HG03432 (cell line): ENCODE measurements around the gene CEACAM19.
"Not testable (repeated sequence)": the region's sequence is repeated elsewhere in the genome, so short reads cannot be mapped to it uniquely, and the experiment has no call there.

Experiments
- ATAC-seq: cut with Tn5 transposase; IDR thresholded peaks from one replicate; pipeline ENCODE4 v1.9.1; 2021; ENCODE audit warnings: mild to moderate bottlenecking, moderate library complexity; ENCODE audit not compliant: unreplicated experiment

The CEACAM19 gene

DNA sequence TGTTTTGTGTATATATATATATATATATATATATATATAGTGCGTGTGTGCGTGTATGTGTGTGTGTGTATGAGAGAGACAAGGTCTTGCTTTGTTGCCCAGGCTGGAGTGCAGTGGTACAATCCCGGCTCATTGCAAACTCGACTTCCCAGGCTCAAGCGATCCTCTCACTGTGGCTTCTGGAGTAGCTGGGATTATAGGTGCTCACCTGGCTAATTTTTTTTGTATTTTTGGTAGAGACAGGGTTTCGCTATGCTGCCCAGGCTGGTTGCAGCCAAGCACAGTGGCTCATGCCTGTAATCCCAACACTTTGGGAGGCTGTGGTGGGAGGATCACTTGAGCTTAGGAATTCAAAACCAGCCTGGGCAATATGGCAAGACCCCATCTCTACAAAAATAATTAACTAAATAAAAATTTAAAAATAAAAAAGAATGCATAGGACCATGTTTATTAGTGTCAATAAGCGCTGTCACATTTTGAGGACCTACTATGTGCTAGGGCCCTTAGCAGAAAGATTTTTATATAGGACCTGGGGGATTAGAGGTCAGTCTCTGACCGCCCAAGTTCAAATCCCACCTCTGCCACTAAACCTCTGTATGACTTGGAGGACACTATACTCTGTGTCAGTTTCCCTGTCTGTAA is 25.8 kb upstream of the CEACAM19 start:
- ATAC-seq, result no peak

- ATAC-seq, result no peak
Observed at GRCh38 chr19:44646049-44646416, 25.2 kb upstream of the CEACAM19 start.

DNA sequence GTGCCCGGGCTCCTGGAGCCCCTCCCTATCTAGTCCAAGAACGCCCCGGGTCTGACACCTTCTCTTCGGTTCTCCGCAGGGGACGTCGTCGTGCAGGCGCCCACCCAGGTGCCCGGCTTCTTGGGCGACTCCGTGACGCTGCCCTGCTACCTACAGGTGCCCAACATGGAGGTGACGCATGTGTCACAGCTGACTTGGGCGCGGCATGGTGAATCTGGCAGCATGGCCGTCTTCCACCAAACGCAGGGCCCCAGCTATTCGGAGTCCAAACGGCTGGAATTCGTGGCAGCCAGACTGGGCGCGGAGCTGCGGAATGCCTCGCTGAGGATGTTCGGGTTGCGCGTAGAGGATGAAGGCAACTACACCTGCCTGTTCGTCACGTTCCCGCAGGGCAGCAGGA is 24.1 kb upstream of the CEACAM19 start:
- ATAC-seq, result no peak

GRCh38 chr19:44648631-44649251 is 22.5 kb upstream of the CEACAM19 start:
- no peak for ATAC-seq

DNA sequence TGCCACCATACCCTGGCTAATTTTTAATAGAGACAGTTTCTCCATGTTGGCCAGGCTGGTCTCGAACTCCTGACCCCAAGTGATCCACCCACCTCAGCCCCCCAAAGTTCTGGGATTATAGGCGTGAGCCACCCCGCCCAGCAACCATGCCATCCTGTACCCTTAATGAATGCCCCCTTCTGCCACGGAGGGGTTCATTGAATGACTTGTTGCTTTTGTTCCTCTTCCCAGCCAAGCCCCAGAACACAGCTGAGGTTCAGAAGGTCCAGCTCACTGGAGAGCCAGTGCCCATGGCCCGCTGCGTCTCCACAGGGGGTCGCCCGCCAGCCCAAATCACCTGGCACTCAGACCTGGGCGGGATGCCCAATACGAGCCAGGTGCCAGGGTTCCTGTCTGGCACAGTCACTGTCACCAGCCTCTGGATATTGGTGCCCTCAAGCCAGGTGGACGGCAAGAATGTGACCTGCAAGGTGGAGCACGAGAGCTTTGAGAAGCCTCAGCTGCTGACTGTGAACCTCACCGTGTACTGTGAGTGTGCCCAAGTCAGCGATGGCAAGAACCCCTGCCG is 21.6 kb upstream of the CEACAM19 start:
- ATAC-seq, result no peak

DNA sequence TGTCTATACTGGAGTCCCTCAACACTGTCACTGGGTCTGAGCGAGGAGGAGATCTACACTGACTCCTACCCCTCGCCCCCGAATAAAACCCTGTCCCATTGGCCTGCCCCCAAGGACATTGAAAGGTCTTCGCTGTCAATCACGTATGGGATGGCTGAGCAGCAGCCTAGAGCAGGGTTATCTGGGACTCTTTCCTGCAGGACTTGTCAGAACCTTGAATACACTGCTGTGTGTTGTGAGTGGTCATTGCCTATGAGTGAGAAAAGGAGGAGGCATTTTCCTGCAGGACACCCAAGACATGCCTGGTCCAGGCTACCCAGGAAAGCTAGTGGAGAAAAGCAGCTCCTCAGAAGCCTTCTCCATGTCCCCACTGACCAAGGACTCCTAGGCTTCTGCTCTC is 17.9 kb upstream of the CEACAM19 start:
- ATAC-seq, result no peak

GRCh38 chr19:44653977-44654774 is 17.1 kb upstream of the CEACAM19 start:
- ATAC-seq, result peak; percentile 90

- no peak for ATAC-seq
Observed at GRCh38 chr19:44657211-44657921, 13.9 kb upstream of the CEACAM19 start.

- ATAC-seq, result no peak
Observed at GRCh38 chr19:44658069-44658733, 13.1 kb upstream of the CEACAM19 start.

DNA sequence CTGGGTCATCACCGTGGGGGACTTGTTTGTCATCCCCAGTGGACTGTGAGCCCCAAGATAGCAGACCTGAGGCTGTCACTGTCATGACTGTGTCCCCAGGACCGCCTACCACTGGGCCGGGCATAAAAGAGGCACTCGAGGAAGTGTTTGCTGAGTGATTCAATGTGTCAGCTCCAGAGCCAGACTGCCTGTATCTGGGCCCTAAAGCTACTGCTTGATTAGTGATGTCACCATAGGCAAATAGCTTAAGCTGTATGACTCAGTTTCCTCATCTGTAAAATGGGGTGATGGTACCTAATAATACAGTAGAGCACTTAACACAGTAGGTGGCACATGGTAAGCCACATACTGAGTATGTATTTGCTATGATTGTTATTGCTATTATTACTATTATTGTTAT is 11.2 kb upstream of the CEACAM19 start:
- ATAC-seq, result no peak

GRCh38 chr19:44661205-44661604 is 10.1 kb upstream of the CEACAM19 start:
- ATAC-seq, result no peak

- ATAC-seq, result no peak
Observed at GRCh38 chr19:44661904-44662303, 9.4 kb upstream of the CEACAM19 start.

DNA sequence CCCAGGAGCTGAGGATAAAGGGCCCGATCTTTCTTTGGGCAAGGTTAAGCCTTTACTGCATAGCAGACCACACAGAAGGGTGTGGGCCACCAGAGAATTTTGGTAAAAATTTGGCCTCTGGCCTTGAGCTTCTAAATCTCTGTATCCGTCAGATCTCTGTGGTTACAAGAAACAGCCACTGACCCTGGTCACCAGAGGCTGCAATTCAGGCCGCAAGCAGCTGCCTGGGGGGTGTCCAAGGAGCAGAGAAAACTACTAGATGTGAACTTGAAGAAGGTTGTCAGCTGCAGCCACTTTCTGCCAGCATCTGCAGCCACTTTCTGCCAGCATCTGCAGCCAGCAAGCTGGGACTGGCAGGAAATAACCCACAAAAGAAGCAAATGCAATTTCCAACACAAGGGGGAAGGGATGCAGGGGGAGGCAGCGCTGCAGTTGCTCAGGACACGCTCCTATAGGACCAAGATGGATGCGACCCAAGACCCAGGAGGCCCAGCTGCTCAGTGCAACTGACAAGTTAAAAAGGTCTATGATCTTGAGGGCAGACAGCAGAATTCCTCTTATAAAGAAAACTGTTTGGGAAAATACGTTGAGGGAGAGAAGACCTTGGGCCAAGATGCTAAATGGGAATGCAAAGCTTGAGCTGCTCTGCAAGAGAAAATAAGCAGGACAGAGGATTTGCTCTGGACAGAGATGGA is 8.4 kb upstream of the CEACAM19 start:
- ATAC-seq, result no peak

GRCh38 chr19:44663996-44664395 is 7.3 kb upstream of the CEACAM19 start:
- no peak for ATAC-seq

- ATAC-seq, result no peak
Observed at GRCh38 chr19:44664976-44665375, 6.3 kb upstream of the CEACAM19 start.

DNA sequence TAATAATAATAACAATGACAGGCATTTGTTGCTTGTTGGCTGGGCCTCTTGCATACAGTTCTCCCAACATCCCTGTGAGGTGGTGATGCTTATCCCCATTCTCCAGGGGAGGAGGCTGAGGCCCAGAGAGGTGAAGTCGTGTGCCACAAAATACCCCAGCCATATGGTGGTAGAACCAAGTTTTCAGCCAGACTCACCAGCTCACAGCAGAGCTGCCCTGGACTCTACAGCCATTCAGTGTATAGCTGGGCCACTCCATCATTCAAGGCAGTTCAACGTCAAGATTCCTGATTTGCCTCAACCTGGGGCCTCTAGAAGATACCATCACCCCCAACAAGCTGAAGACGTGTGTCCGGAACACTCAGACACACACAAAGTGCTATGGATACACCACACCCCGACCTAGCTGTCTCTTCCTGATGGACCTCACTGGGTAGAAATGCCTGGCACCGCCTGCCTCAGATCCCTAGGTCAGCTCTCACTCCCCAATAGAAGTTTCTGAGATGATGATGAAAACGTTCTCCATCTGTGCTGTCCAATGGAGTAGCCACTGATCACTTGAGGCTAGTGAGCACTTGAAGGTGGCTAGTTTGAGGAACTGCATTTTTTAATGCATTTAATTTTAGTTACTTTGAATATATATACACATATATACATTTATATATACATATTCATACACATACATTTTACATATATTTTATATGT is 4.3 kb upstream of the CEACAM19 start:
- ATAC-seq, result no peak

DNA sequence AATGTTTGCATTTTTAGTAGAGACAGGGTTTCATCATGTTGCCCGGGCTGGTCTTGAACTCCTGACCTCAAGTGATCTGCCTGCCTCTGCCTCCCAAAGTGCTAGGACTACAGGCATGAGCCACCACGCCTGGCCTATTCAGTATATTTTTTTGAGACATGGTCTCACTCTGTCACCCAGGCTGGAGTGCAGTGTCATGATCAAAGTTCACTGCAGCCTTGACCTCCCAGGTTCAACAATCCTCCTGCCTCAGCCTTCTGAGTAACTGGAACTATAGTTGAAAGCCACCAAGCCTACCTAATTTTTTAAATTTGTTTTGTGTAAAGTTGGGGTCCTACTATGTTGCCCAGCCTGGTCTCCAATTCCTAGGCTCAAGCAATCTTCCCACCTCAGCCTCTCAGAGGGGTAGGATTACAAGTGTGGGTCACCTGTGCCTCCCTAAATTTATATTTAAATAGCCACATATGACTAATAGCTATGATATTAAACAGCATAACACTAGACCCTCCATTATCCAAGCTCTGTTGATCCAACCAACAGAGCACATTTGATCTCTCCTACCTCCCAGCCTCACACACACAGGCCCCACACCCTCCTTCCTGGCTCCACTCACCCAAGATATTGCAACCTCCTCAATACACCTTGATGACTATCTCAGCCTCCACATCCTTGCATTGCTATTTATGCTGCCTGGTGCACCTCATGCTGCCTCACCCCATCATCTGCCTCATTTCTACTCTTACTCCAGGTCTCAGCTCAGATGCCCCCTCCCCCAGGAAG is 2.1 kb upstream of the CEACAM19 start:
- ATAC-seq, result no peak

- not testable (repeated sequence) for ATAC-seq
Observed at GRCh38 chr19:44670027-44670426, 1.3 kb upstream of the CEACAM19 start.

DNA sequence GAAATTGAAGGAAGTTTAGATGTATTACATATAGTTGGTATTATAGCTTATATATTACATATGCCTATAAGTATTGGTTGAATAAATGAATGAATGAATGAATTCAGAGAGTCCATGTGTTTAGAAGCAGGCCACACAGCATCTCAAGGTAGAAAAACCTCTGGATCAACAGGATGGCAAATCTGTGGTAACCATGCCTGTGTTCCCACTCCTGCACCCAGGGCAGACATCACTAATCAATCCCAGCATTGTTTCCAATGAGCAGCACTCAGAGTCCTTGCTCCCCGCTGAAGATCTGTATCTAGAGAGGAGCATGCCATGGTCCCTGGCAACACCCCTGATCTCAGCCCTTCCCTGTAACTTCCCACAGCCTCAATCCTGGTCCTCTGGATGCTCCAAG is 944 bp downstream of the CEACAM19 start:
- no peak for ATAC-seq
